H9 (cell line): ENCODE results near the gene CFAP157. TPM values are rescaled to one million over a fixed set of nuclear protein-coding genes. Genes with fewer than 3 reads are reported as not detected.

Source experiments
- DNase-seq: peaks from one replicate; pipeline ENCODE4 v3.0.0-alpha.2; 2017
- H2AFZ ChIP-seq: one replicate; pipeline ENCODE4 v1.6.1; 2013; ENCODE audit warnings: mild to moderate bottlenecking, low read length, control low read depth, moderate library complexity
- H2AK5ac ChIP-seq: 2 replicates; pipeline ENCODE4 v1.6.1; 2013; ENCODE audit warnings: low read length, control low read depth, mixed read lengths; ENCODE audit not compliant: insufficient read length
- H2BK120ac ChIP-seq: one replicate; pipeline ENCODE4 v1.6.1; 2013; ENCODE audit warnings: low read depth, mild to moderate bottlenecking, low read length, control low read depth, inconsistent platforms; ENCODE audit not compliant: poor library complexity, severe bottlenecking
- H2BK12ac ChIP-seq: 2 replicates; pipeline ENCODE4 v1.6.1; 2013; ENCODE audit warnings: low read length, control low read depth, mixed read lengths, low read depth; ENCODE audit not compliant: insufficient read length
- H2BK15ac ChIP-seq: 2 replicates; pipeline ENCODE4 v1.6.1; 2013; ENCODE audit warnings: low read depth, low read length, control low read depth
- H2BK20ac ChIP-seq: one replicate; pipeline ENCODE4 v1.6.1; 2013; ENCODE audit warnings: low read depth, mild to moderate bottlenecking, low read length, control low read depth, inconsistent platforms; ENCODE audit not compliant: poor library complexity, severe bottlenecking
- H2BK5ac ChIP-seq: 2 replicates; pipeline ENCODE4 v1.6.1; 2013; ENCODE audit warnings: low read length, control low read depth, mixed read lengths; ENCODE audit not compliant: insufficient read length
- H3K14ac ChIP-seq: 2 replicates; pipeline ENCODE4 v1.6.1; 2013; ENCODE audit warnings: low read length, control low read depth; ENCODE audit not compliant: insufficient read depth
- H3K18ac ChIP-seq: 2 replicates; pipeline ENCODE4 v1.6.1; 2013; ENCODE audit warnings: low read depth, mild to moderate bottlenecking, mixed read lengths, low read length, control low read depth; ENCODE audit not compliant: insufficient read length
- H3K23ac ChIP-seq: 2 replicates; pipeline ENCODE4 v1.6.1; 2013; ENCODE audit warnings: low read length, control low read depth, mixed read lengths, low read depth; ENCODE audit not compliant: insufficient read length
- H3K23me2 ChIP-seq: 2 replicates; pipeline ENCODE4 v1.6.1; 2013; ENCODE audit warnings: low read depth, mild to moderate bottlenecking, mixed read lengths, low read length, control low read depth; ENCODE audit not compliant: insufficient read length, poor library complexity, severe bottlenecking
- H3K27ac ChIP-seq: 2 replicates; pipeline ENCODE4 v1.5.1; 2013; ENCODE audit warnings: low read length, control low read depth, mixed read lengths, low read depth; ENCODE audit not compliant: insufficient read length
- H3K27me3 ChIP-seq: 2 replicates; pipeline ENCODE4 v1.6.1; 2013; ENCODE audit warnings: low read length, control low read depth, inconsistent platforms; ENCODE audit not compliant: insufficient read depth
- H3K4ac ChIP-seq: 2 replicates; pipeline ENCODE4 v1.6.1; 2013; ENCODE audit warnings: low read depth, mild to moderate bottlenecking, control low read depth, inconsistent platforms, low read length, moderate library complexity
- H3K4me1 ChIP-seq: 2 replicates; pipeline ENCODE4 v1.6.1; 2013; ENCODE audit warnings: low read length, control low read depth, inconsistent platforms; ENCODE audit not compliant: insufficient read depth
- H3K4me2 ChIP-seq: 2 replicates; pipeline ENCODE4 v1.6.1; 2013; ENCODE audit warnings: low read length, control low read depth, mixed read lengths; ENCODE audit not compliant: insufficient read length, insufficient read depth
- H3K56ac ChIP-seq: 2 replicates; pipeline ENCODE4 v1.6.1; 2013; ENCODE audit warnings: low read depth, mild to moderate bottlenecking, mixed read lengths, low read length, control low read depth; ENCODE audit not compliant: insufficient read length
- H3K79me1 ChIP-seq: 2 replicates; pipeline ENCODE4 v1.6.1; 2013; ENCODE audit warnings: low read depth, mild to moderate bottlenecking, moderate library complexity, low read length, control low read depth, inconsistent platforms; ENCODE audit not compliant: insufficient read depth, poor library complexity, severe bottlenecking
- H3K79me2 ChIP-seq: 2 replicates; pipeline ENCODE4 v1.6.1; 2013; ENCODE audit warnings: low read length, control low read depth, inconsistent platforms; ENCODE audit not compliant: insufficient read depth
- H3K9ac ChIP-seq: 2 replicates; pipeline ENCODE4 v1.6.1; 2013; ENCODE audit warnings: low read length, control low read depth, mixed read lengths; ENCODE audit not compliant: insufficient read length; ENCODE audit errors: extremely low read depth
- H3K9me3 ChIP-seq: one replicate; pipeline ENCODE4 v1.6.1; 2013; ENCODE audit warnings: low read depth, low read length, inconsistent platforms; ENCODE audit not compliant: control insufficient read depth
- H3T11ph ChIP-seq: one replicate; pipeline ENCODE4 v1.6.1; 2013; ENCODE audit warnings: mild to moderate bottlenecking, low read length, control low read depth, inconsistent platforms
- H4K20me1 ChIP-seq: one replicate; pipeline ENCODE4 v1.6.1; 2013; ENCODE audit not compliant: control insufficient read depth, insufficient read length, insufficient read depth
- H4K5ac ChIP-seq: 2 replicates; pipeline ENCODE4 v1.6.1; 2013; ENCODE audit warnings: low read depth, mild to moderate bottlenecking, mixed read lengths, low read length, control low read depth; ENCODE audit not compliant: insufficient read length
- H4K8ac ChIP-seq: replicated peaks from 2 replicates; pipeline ENCODE4 v1.6.1; 2013; ENCODE audit warnings: low read length, control low read depth, mixed read lengths, low read depth; ENCODE audit not compliant: insufficient read length
- H4K91ac ChIP-seq: 2 replicates; pipeline ENCODE4 v1.6.1; 2013; ENCODE audit warnings: low read depth, mild to moderate bottlenecking, moderate library complexity, mixed read lengths, low read length, control low read depth; ENCODE audit not compliant: insufficient read length
- H3K27ac Mint-ChIP-seq, 3 experiments: 2 replicates in 2 of 3; 3 replicates in 1 of 3; pipeline ENCODE4 v1.8.0; 2020 to 2021; ENCODE audit warnings: mixed read lengths in 3 of 3, mild to moderate bottlenecking in 1 of 3, moderate library complexity in 1 of 3
- H3K27me3 Mint-ChIP-seq: 2 replicates; pipeline ENCODE4 v1.8.0; 2021; ENCODE audit warnings: low read depth, mild to moderate bottlenecking, moderate library complexity, mixed read lengths
- H3K36me3 Mint-ChIP-seq, 3 experiments: 2 replicates in 2 of 3; 3 replicates in 1 of 3; pipeline ENCODE4 v1.8.0; 2020 to 2021; ENCODE audit warnings: low read depth in 3 of 3, mixed read lengths in 3 of 3; ENCODE audit not compliant: insufficient read depth in 1 of 3
- H3K4me1 Mint-ChIP-seq, 2 experiments: 2 replicates each; pipeline ENCODE4 v1.8.0; 2020; ENCODE audit warnings: mixed read lengths in 2 of 2
- H3K4me3 Mint-ChIP-seq, 2 experiments: 2 replicates in 1 of 2; 3 replicates in 1 of 2; pipeline ENCODE4 v1.8.0; 2020 to 2021; ENCODE audit warnings: mild to moderate bottlenecking in 2 of 2, mixed read lengths in 2 of 2, moderate library complexity in 1 of 2
- H3K9me3 Mint-ChIP-seq, 2 experiments: 2 replicates in 1 of 2; 3 replicates in 1 of 2; pipeline ENCODE4 v1.8.0; 2020; ENCODE audit warnings: mild to moderate bottlenecking in 2 of 2, mixed read lengths in 2 of 2, moderate library complexity in 1 of 2
- WGBS: extraction: QIAGEN DNeasy Blood & Tissue Kit; methylation state at CpG from one replicate; pipeline ENCODE4 v1.1.7; 2013; ENCODE audit warnings: missing lambda C conversion rate, low lambda C conversion rate, mixed read lengths; ENCODE audit not compliant: insufficient read length; ENCODE audit errors: extremely low coverage; 5-methylcytosine and 5-hydroxymethylcytosine counted together
- total RNA-seq: library from RNA; stranded (reverse); gene quantifications from 2 replicates; pipeline ENCODE4 v1.2.1, GENCODE V29; 2021
- TF ChIP-seq, protein P1 (sequence below): fragments of 200-600 bp; sonication (generic); conservative IDR thresholded peaks from 3 replicates; pipeline ENCODE4 v1.8.0; 2021; ENCODE audit warnings: antibody characterized with exemption, mild to moderate bottlenecking

Gene CFAP157
- total RNA-seq, 1 experiment from 2014 or later: 0.22 TPM

DNA sequence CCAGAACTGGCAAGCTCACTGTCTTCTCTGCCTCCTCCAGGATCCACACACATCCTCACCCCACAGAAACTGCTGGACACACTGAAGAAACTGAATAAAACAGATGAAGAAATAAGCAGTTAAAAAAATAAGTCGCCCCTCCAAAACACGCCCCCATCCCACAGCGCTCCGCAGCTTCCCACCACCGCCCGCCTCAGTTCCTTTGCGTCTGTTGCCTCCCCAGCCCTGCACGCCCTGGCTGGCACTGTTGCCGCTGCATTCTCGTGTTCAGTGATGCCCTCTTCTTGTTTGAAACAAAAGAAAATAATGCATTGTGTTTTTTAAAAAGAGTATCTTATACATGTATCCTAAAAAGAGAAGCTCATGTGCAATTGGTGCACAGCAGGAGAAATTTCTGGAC lies 16.1 kb upstream of the CFAP157 start:
- Histone ChIP-seq H3K4me1 (no peaks in the 10 kb centered on the region), H3K56ac (no peak overlapping the region), H3K9ac (no peak overlapping the region), H4K91ac (no peak overlapping the region), H2AFZ (no peak overlapping the region), H3K9me3 (no peaks in the 10 kb centered on the region), H3K4ac (no peak overlapping the region), H3K23ac (no peak overlapping the region), H4K5ac (no peak overlapping the region), H2BK5ac (no peak overlapping the region), H2BK15ac (no peak overlapping the region), H2AK5ac (no peak overlapping the region), H3K27me3 (no peaks in the 10 kb centered on the region), H4K20me1 (no peaks in the 10 kb centered on the region), H2BK20ac (no peak overlapping the region), H3K18ac (no peak overlapping the region), H2BK120ac (no peak overlapping the region), H3K14ac (no peak overlapping the region; the same call in 1 of the 2 replicates), H4K8ac (no peak overlapping the region), H3K27ac (no peak overlapping the region), H3K4me2 (no peak overlapping the region), H3K23me2 (no peaks in the 10 kb centered on the region), H2BK12ac (no peak overlapping the region), H3T11ph (no peak overlapping the region), H3K79me1 (no peaks in the 10 kb centered on the region), H3K79me2 (no peaks in the 10 kb centered on the region)
- Mint-ChIP-seq H3K9me3 (no peaks in the 10 kb centered on the region; a peak in 1 of 5 replicates), H3K27me3 (no peaks in the 10 kb centered on the region), H3K36me3 (peaks cover 18 to 30% (median 28%) of the 10 kb centered on the region in 3 experiments; a peak in 6 of 7 replicates), H3K4me1 (no peaks in the 10 kb centered on the region), H3K27ac (peak overlapping the region in 1 of 3 experiments; percentile 72; a peak in 1 of 7 replicates), H3K4me3 (no peak overlapping the region)
- WGBS: no CpG with 5 or more reads among the region's 10 CpGs
- no peak for DNase-seq
- TF ChIP-seq, protein P1, sequence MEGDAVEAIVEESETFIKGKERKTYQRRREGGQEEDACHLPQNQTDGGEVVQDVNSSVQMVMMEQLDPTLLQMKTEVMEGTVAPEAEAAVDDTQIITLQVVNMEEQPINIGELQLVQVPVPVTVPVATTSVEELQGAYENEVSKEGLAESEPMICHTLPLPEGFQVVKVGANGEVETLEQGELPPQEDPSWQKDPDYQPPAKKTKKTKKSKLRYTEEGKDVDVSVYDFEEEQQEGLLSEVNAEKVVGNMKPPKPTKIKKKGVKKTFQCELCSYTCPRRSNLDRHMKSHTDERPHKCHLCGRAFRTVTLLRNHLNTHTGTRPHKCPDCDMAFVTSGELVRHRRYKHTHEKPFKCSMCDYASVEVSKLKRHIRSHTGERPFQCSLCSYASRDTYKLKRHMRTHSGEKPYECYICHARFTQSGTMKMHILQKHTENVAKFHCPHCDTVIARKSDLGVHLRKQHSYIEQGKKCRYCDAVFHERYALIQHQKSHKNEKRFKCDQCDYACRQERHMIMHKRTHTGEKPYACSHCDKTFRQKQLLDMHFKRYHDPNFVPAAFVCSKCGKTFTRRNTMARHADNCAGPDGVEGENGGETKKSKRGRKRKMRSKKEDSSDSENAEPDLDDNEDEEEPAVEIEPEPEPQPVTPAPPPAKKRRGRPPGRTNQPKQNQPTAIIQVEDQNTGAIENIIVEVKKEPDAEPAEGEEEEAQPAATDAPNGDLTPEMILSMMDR: no peak
